ENCODE results near the gene LCN6.
"Not testable (repeated sequence)": the region's sequence is repeated elsewhere in the genome, so short reads cannot be mapped to it uniquely, and the experiment has no call there.

LCN6 gene

GRCh38 chr9:136748201-136748600 lies at the start of gene LCN6:
LCN6 (minus strand) TSS chr9:136748525; CDS start chr9:136748483, 42 bp downstream.
- DNase-seq (ENCODE audit: low spot score) (no peak), FAIRE-seq (no peak)

DNA sequence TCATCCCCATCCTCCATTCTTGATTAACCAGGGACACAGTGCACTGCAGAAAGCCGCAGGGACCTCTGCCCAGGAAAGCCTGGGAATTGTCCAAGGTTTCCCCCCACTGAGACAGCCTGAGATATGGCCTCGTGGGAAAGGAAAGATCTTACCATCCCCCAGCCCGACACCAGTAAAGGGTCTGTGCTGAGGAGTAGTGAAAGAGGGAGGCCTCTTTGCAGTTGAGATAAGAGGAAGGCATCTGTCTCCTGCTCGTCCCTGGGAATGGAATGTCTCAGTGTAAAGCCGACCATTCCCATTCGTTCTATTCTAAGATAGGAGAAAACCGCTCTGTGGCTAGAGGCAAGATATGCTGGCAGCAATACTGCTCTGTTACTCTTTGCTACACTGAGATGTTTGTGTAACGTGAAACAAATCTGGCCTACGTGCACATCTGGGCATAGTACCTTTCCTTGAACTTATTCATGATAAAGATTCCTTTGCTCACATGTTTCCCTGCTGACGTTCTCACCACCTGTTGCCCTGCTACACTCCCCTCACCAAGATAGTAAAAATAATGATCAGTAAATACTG lies 48.5 kb upstream of the LCN6 start:
- peak; percentile 76 for FAIRE-seq

DNA sequence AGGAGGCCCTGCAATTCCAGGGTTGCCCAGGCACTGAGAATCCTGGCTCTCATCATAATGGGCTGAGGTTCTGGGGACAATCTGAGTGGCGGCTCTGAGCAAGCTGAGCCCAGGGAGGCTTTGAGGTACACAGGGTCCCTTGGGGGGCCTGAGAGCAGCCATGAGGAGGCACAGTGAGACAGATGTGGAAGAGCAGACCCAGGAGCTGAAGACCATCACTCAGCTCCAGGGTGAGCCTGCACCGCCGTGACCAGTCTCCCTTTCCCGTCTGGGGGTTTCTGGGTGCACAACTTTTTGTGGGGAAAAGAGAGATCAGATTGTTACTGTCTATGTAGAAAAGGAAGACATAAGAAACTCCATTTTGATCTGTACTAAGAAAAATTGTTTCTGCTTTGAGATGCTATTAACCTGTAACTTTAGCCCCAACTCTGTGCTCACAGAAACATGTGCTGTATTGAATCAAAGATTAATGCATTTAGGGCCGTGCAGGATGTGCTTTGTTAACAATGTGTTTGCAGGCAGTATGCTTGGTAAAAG lies 48.0 kb upstream of the LCN6 start, which contains the start of gene CCDC183:
CCDC183 (plus strand) TSS at position 101 of the 537 bp plus-strand sequence; CDS start at position 161, 60 bp downstream.
- DNase-seq (ENCODE audit: low spot score), result no peak
- no peak for FAIRE-seq

More for the DNA sequence above, 48.5 kb upstream of the LCN6 start:
- DNase-seq (ENCODE audit: low spot score), result peak; percentile 67

- DNase-seq (ENCODE audit: low spot score) (no peak), FAIRE-seq (no peak)
Observed at GRCh38 chr9:136795000-136795348, 46.6 kb upstream of the LCN6 start.

- FAIRE-seq, result no peak
- DNase-seq (ENCODE audit: low spot score), result no peak
Observed at GRCh38 chr9:136794281-136794999, 46.1 kb upstream of the LCN6 start.

GRCh38 chr9:136793086-136793946 lies 45.0 kb upstream of the LCN6 start:
- DNase-seq (ENCODE audit: low spot score) (peak; percentile 44), FAIRE-seq (no peak)

GRCh38 chr9:136792321-136793085 lies 44.2 kb upstream of the LCN6 start:
- peak; percentile 46 for DNase-seq (ENCODE audit: low spot score)
- no peak for FAIRE-seq

GRCh38 chr9:136791516-136792276 lies 43.4 kb upstream of the LCN6 start:
- DNase-seq (ENCODE audit: low spot score), result peak; percentile 44
- no peak for FAIRE-seq

DNA sequence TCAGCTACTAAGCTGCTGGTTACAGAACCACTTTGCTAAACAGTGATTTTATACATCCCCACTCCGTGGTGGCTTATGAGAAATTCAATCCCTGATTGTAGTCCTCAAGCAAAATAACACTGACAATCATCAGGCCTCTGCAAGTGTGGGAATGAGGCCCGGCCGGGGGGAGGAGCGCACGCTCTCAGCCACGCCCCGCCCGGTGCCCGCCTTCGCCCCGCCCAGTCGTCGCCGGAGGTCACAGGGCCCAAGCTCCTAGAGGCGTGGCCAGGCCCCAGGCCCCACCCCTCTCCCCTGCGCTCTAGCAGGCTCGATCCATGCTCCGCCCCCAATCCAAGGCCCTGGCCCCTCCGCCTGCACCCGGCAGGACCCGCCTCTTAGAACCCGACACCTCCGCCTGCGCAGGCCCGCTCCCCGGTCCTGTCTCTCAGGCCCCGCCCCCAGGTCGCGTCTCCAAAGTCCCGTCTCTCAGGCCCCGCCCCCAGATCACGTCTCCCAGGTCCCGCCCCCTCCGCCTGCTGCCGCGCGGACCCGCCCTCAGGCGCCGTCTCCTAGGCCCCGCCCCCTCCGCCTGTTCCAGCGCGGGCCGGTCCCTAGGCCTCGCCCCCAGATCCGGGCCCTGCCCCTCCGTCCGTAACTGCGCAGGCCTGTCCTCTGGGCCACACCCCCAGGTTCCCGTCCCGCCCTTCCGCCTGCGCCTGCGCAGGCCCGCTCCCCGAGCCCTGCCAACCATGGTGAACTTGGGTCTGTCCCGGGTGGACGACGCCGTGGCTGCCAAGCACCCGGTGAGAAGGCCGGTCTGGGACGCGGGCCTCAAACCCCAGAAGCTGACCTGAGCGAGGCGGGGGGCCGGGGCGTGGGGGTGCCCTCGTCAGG lies 42.6 kb upstream of the LCN6 start, which contains the start of gene TMEM141:
TMEM141 (plus strand) TSS at position 705 of the 876 bp plus-strand sequence; CDS start at position 732, 27 bp downstream.
- FAIRE-seq, result peak; percentile 73
- peak; percentile 99 for DNase-seq (ENCODE audit: low spot score)

DNA sequence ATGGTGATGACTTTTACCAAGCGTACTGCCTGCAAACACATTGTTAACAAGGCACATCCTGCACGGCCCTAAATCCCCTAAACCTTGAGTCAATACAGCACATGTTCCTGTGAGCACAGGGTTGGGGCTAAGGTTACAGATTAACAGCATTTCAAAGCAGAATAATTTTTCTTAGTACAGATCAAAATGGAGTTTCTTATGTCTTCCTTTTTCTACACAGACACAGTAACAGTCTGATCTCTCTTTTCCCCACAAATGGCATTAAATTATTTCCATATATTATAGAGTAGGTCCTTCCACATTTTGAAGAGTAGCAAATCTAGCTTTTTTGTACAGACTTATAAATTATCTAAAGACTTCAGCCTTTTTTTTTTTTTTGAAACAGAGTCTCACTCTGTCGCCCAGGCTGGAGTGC lies 41.2 kb upstream of the LCN6 start:
- DNase-seq (ENCODE audit: low spot score), result peak; percentile 89
- FAIRE-seq, result no peak

GRCh38 chr9:136788644-136789522 lies 40.6 kb upstream of the LCN6 start:
- FAIRE-seq (peak; percentile 94), DNase-seq (ENCODE audit: low spot score) (peak; percentile 92)

GRCh38 chr9:136787690-136788400 lies 39.5 kb upstream of the LCN6 start:
- FAIRE-seq (peak; percentile 46), DNase-seq (ENCODE audit: low spot score) (peak; percentile 76)

- peak; percentile 57 for FAIRE-seq
- DNase-seq (ENCODE audit: low spot score), result not testable (repeated sequence)
Observed at GRCh38 chr9:136786983-136787382, 38.7 kb upstream of the LCN6 start.

DNA sequence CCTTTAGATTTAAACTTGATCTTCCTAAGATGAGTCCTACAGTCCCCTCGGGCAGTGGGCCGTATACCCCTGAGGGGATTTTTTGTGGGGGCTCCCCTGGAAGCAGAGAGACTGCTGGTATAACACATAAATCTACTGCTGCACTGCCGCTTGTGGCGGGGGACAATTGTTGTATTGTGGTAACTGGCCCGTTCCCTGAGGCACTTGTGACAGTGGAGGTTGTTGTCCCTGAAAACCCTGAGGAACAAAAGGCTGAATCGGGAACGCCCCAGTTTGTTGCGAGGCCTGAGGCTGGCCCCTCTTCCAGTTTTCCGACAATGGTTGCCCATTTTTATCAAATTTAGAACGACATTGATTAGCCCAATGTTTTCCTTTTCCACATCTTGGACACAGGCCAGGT lies 38.1 kb upstream of the LCN6 start:
- DNase-seq (ENCODE audit: low spot score), result no peak
- FAIRE-seq, result no peak

DNA sequence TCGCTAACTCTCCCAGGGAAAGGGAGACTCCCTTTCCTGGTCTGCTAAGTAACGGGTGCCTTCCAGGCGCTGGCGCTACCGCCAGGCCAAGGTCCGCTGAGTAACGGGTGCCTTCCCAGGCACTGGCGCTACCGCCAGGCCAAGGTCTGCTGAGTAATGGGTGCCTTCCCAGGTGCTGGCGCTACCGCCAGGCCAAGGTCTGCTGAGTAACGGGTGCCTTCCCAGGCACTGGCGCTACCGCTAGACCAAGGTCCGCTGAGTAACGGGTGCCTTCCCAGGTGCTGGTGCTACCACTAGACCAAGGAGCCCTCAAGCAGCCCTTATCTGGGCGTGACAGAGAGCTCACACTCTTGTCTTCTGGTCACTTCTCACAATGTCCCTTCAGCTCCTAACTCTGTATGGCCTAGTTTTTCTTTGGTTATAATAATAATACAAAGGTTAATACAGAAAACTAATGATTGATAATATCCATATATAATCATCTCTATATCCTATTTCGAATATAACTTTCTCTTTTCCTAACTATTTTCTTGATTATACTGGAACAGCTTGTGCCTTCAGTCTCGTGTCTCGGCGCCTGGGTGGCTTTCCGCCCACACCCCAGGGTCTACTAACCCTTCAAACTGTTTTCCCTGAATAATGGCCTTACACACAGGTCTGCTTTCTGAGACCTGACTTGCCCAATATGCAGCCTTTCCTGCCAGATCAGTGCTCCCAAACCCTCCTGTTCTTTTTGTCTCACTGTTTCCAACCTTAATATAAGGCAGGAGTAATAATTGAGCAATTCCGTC lies 37.4 kb upstream of the LCN6 start:
- DNase-seq (ENCODE audit: low spot score), result peak; percentile 91
- FAIRE-seq, result peak; percentile 90

DNA sequence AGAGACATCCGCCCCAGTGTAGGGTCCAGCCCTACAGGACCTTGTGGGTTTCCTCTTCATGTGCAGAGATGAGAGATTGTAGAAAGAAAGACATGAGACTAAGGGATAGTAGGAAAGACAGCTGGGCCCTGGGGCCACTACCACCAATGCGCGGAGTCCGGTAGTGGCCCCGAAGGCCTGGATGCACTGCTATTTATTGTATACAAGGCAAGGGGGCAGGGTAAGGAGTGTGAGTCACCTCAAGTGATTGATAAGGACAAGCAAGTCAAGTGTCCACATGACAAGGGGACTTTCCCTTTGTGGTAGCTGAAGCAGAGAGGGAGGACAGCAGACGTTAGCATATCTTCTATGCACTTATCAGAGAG lies 36.7 kb upstream of the LCN6 start:
- no peak for FAIRE-seq
- DNase-seq (ENCODE audit: low spot score), result peak; percentile 95
